HEK293 (cell line): Measurements from ENCODE around the gene PRIMPOL.

Source experiments
- CTCF ChIA-PET: fragments of 350-600 bp; formaldehyde crosslinking; extraction: SDS; loops from one replicate; lab custom pipeline; 2021; ENCODE audit warnings: antibody characterized with exemption; lab: Yijun Ruan, JAX
- POLR2A ChIA-PET: fragments of 300-600 bp; formaldehyde crosslinking; extraction: SDS; loops from one replicate; lab custom pipeline; 2020; ENCODE audit warnings: antibody characterized with exemption, inconsistent platforms; lab: Yijun Ruan, JAX
- H3K27ac ChIP-seq: fragments of 200-500 bp; sonication (Bioruptor generic); 2 replicates; pipeline ENCODE4 v1.5.1; 2014; ENCODE audit warnings: low read depth, low read length, control low read depth, inconsistent platforms; ENCODE audit errors: extremely low read depth
- H3K36me3 ChIP-seq, 2 experiments: fragments of 200-500 bp in 1 of 2; sonication (Bioruptor generic) in 1 of 2; 1 replicate in 1 of 2; 2 replicates in 1 of 2; pipeline ENCODE4 v1.5.1; 2014 to 2017; ENCODE audit warnings: inconsistent platforms in 2 of 2, low read length in 2 of 2; ENCODE audit not compliant: control insufficient read depth in 2 of 2, insufficient read depth in 1 of 2
- H3K4me1 ChIP-seq: fragments of 200-500 bp; sonication (Bioruptor generic); 2 replicates; pipeline ENCODE4 v1.5.1; 2014; ENCODE audit warnings: mild to moderate bottlenecking, low read length, inconsistent platforms; ENCODE audit not compliant: control insufficient read depth, insufficient read depth
- H3K4me3 ChIP-seq: 2 replicates; pipeline ENCODE4 v1.5.1; 2011; ENCODE audit warnings: low read depth, mild to moderate bottlenecking, control low read depth, low read length, moderate library complexity
- H3K9me3 ChIP-seq: fragments of 200-500 bp; sonication (Bioruptor generic); 2 replicates; pipeline ENCODE4 v1.5.1; 2014; ENCODE audit warnings: low read depth, low read length, inconsistent platforms; ENCODE audit not compliant: control insufficient read depth, insufficient read depth
- AEBP2 ChIP-seq: fragments of 450-650 bp; formaldehyde crosslinking; IDR thresholded peaks from 2 replicates; pipeline ENCODE4 v1.5.1; 2016; ENCODE audit warnings: missing biosample characterization, missing genetic modification characterization, borderline replicate concordance
- BCL11A ChIP-seq: fragments of 450-650 bp; formaldehyde crosslinking; IDR thresholded peaks from 2 replicates; pipeline ENCODE4 v1.5.1; 2016; ENCODE audit warnings: low read depth, missing biosample characterization, missing genetic modification characterization
- ELK4 ChIP-seq: IDR thresholded peaks from 2 replicates; pipeline ENCODE4 v1.6.1; 2011; ENCODE audit warnings: mild to moderate bottlenecking, low read depth, low read length, borderline replicate concordance
- GFI1B ChIP-seq: fragments of 450-650 bp; formaldehyde crosslinking; IDR thresholded peaks from 2 replicates; pipeline ENCODE4 v1.5.1; 2016; ENCODE audit warnings: missing biosample characterization, missing genetic modification characterization
- GLI2 ChIP-seq: fragments of 450-650 bp; formaldehyde crosslinking; IDR thresholded peaks from 2 replicates; pipeline ENCODE4; 2017; ENCODE audit warnings: missing biosample characterization, missing genetic modification characterization, low read depth, borderline replicate concordance
- HOXA7 ChIP-seq: sonication (generic); formaldehyde crosslinking; IDR thresholded peaks from 2 replicates; pipeline ENCODE4 v1.8.1; 2022; ENCODE audit warnings: missing genetic modification reagents, borderline replicate concordance
- KLF7 ChIP-seq: fragments of 450-650 bp; formaldehyde crosslinking; IDR thresholded peaks from 2 replicates; pipeline ENCODE4 v1.5.1; 2016; ENCODE audit warnings: missing biosample characterization, missing genetic modification characterization, borderline replicate concordance
- MYNN ChIP-seq: fragments of 450-650 bp; formaldehyde crosslinking; IDR thresholded peaks from 2 replicates; pipeline ENCODE4 v1.5.1; 2016; ENCODE audit warnings: missing biosample characterization, missing genetic modification characterization, borderline replicate concordance
- REST ChIP-seq: fragments of 450-650 bp; formaldehyde crosslinking; IDR thresholded peaks from 2 replicates; pipeline ENCODE4 v1.5.1; 2016; ENCODE audit warnings: missing biosample characterization, missing genetic modification characterization
- ZBTB21 ChIP-seq: fragments of 450-650 bp; formaldehyde crosslinking; IDR thresholded peaks from 2 replicates; pipeline ENCODE4 v1.5.1; 2017; ENCODE audit warnings: missing biosample characterization, missing genetic modification characterization
- ZBTB48 ChIP-seq: fragments of 450-650 bp; formaldehyde crosslinking; IDR thresholded peaks from 2 replicates; pipeline ENCODE4 v1.5.1; 2016; ENCODE audit warnings: missing biosample characterization, missing genetic modification characterization
- ZFP41 ChIP-seq: fragments of 450-650 bp; formaldehyde crosslinking; IDR thresholded peaks from 2 replicates; pipeline ENCODE4 v1.5.1; 2016; ENCODE audit warnings: missing biosample characterization, missing genetic modification characterization, borderline replicate concordance
- ZNF19 ChIP-seq: fragments of 450-650 bp; formaldehyde crosslinking; IDR thresholded peaks from 2 replicates; pipeline ENCODE4; 2016; ENCODE audit warnings: missing biosample characterization, missing genetic modification characterization, low read depth
- ZNF221 ChIP-seq: fragments of 450-650 bp; formaldehyde crosslinking; IDR thresholded peaks from 2 replicates; pipeline ENCODE4 v1.5.1; 2017; ENCODE audit warnings: missing biosample characterization, missing genetic modification characterization, borderline replicate concordance
- ZNF394 ChIP-seq: fragments of 450-650 bp; formaldehyde crosslinking; IDR thresholded peaks from 2 replicates; pipeline ENCODE4 v1.5.1; 2016; ENCODE audit warnings: missing biosample characterization, missing genetic modification characterization, mild to moderate bottlenecking, moderate library complexity, borderline replicate concordance
- ZNF423 ChIP-seq: fragments of 450-650 bp; formaldehyde crosslinking; IDR thresholded peaks from 2 replicates; pipeline ENCODE4 v1.5.1; 2016; ENCODE audit warnings: missing biosample characterization, missing genetic modification characterization
- ZNF514 ChIP-seq: fragments of 450-650 bp; formaldehyde crosslinking; IDR thresholded peaks from 2 replicates; pipeline ENCODE4 v1.5.1; 2016; ENCODE audit warnings: missing biosample characterization, missing genetic modification characterization
- ZNF549 ChIP-seq: fragments of 450-650 bp; IDR thresholded peaks from 2 replicates; pipeline ENCODE4 v1.5.1; 2018; ENCODE audit warnings: missing biosample characterization, missing genetic modification characterization, mild to moderate bottlenecking, inconsistent platforms, moderate library complexity
- ZNF629 ChIP-seq: fragments of 450-650 bp; formaldehyde crosslinking; IDR thresholded peaks from 2 replicates; pipeline ENCODE4 v1.5.1; 2017; ENCODE audit warnings: missing biosample characterization, missing genetic modification characterization
- ZNF654 ChIP-seq: fragments of 450-650 bp; formaldehyde crosslinking; IDR thresholded peaks from 2 replicates; pipeline ENCODE4 v1.5.1; 2016; ENCODE audit warnings: low read depth, missing biosample characterization, missing genetic modification characterization
- ZNF677 ChIP-seq: fragments of 450-650 bp; IDR thresholded peaks from 2 replicates; pipeline ENCODE4 v1.5.0; 2018; ENCODE audit warnings: missing biosample characterization, mild to moderate bottlenecking, missing genetic modification characterization, moderate library complexity
- TF ChIP-seq, protein P1 (sequence below): fragments of 450-650 bp; formaldehyde crosslinking; IDR thresholded peaks from 2 replicates; pipeline ENCODE4 v1.5.1; 2016; ENCODE audit warnings: missing biosample characterization, missing genetic modification characterization, low read depth
- TF ChIP-seq, protein P2 (sequence below): fragments of 450-650 bp; formaldehyde crosslinking; IDR thresholded peaks from 2 replicates; pipeline ENCODE4 v1.5.1; 2016; ENCODE audit warnings: missing biosample characterization, missing genetic modification characterization

Gene PRIMPOL

GRCh38 chr4:184660978-184661377, 11.4 kb downstream of the PRIMPOL start:
- H3K27ac ChIP-seq = no peak overlapping the region
- ChIA-PET CTCF (no interaction called here), POLR2A (no interaction called here)
- H3K4me3 ChIP-seq = no peak overlapping the region
- peaks cover 4 to 53% of the 10 kb centered on the region in 2 experiments for H3K36me3 ChIP-seq
- H3K9me3 ChIP-seq = no peaks in the 10 kb centered on the region
- no peaks in the 10 kb centered on the region for H3K4me1 ChIP-seq
- TF ChIP-seq HOXA7 (CRISPR knock-in tag) (no peak), AEBP2 (tag by site-specific recombination) (no peak), KLF7 (no peak), ZBTB21 (tag by site-specific recombination) (no peak), ZNF654 (tag by site-specific recombination) (no peak), ZNF514 (tag by site-specific recombination) (no peak), ZNF19 (tag by site-specific recombination) (no peak)
- TF ChIP-seq, protein P1, sequence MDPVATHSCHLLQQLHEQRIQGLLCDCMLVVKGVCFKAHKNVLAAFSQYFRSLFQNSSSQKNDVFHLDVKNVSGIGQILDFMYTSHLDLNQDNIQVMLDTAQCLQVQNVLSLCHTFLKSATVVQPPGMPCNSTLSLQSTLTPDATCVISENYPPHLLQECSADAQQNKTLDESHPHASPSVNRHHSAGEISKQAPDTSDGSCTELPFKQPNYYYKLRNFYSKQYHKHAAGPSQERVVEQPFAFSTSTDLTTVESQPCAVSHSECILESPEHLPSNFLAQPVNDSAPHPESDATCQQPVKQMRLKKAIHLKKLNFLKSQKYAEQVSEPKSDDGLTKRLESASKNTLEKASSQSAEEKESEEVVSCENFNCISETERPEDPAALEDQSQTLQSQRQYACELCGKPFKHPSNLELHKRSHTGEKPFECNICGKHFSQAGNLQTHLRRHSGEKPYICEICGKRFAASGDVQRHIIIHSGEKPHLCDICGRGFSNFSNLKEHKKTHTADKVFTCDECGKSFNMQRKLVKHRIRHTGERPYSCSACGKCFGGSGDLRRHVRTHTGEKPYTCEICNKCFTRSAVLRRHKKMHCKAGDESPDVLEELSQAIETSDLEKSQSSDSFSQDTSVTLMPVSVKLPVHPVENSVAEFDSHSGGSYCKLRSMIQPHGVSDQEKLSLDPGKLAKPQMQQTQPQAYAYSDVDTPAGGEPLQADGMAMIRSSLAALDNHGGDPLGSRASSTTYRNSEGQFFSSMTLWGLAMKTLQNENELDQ (tag by site-specific recombination) = no peak

DNA sequence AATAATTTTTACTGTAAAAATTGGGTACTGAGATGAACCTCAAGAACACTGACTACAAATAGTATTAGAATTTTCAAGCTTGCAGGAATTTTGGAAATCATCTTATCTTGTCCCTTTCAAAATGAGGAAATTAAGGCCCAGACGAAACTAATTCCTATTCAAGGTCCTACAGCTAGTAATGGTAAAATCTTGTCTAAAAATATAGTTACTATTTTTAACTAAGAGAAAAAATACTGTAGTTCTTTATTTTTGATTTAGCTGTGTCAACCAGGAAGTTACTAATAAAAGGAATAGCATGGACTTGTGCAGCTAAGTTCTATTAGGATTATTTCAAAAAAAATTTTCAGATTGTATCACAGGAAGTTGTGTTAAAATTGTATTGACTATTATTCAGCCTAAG, 12.7 kb downstream of the PRIMPOL start:
- POLR2A ChIA-PET = interaction anchor here (0.6 to 1.0 kb wide), 2 partner anchors 8 to 13 kb away, joined by 3 read pairs; partner anchors contain the start of genes CASP3 and PRIMPOL
- TF ChIP-seq ZNF629 (tag by site-specific recombination) = no peak
- no peak for TF ChIP-seq GFI1B (tag by site-specific recombination)
- TF ChIP-seq ZNF549 (tag by site-specific recombination) = no peak
- no peak for TF ChIP-seq ZNF677 (tag by site-specific recombination)
- no peak for TF ChIP-seq ELK4
- TF ChIP-seq, protein P2, sequence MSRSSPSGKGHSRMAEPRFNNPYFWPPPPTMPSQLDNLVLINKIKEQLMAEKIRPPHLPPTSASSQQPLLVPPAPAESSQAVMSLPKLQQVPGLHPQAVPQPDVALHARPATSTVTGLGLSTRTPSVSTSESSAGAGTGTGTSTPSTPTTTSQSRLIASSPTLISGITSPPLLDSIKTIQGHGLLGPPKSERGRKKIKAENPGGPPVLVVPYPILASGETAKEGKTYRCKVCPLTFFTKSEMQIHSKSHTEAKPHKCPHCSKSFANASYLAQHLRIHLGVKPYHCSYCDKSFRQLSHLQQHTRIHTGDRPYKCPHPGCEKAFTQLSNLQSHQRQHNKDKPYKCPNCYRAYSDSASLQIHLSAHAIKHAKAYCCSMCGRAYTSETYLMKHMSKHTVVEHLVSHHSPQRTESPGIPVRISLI (tag by site-specific recombination) = no peak
- TF ChIP-seq ZBTB48 (tag by site-specific recombination) = no peak
- no peak for TF ChIP-seq BCL11A (tag by site-specific recombination)
- no peak for TF ChIP-seq ZNF221 (tag by site-specific recombination)
- TF ChIP-seq ZNF394 (tag by site-specific recombination) = no peak
- no peak for TF ChIP-seq ZNF423 (tag by site-specific recombination)
- TF ChIP-seq REST (tag by site-specific recombination) = no peak
- no peak for TF ChIP-seq ZFP41 (tag by site-specific recombination)
- TF ChIP-seq GLI2 (tag by site-specific recombination) = no peak
- TF ChIP-seq MYNN = no peak
- CTCF ChIA-PET = no interaction called here

More for the DNA sequence above, 12.7 kb downstream of the PRIMPOL start:
- peaks cover 4 to 54% of the 10 kb centered on the region in 2 experiments for H3K36me3 ChIP-seq
- H3K27ac ChIP-seq = no peak overlapping the region
- H3K4me3 ChIP-seq = no peak overlapping the region
- H3K9me3 ChIP-seq = no peaks in the 10 kb centered on the region
- H3K4me1 ChIP-seq = no peaks in the 10 kb centered on the region
